NCI-H1694 (cell line): ENCODE measurements around the gene ATP5F1C.
"Not testable (repeated sequence)": the region's sequence is repeated elsewhere in the genome, so short reads cannot be mapped to it uniquely, and the experiment has no call there.

Experiments
- DNase-seq: peaks from one replicate; lab custom pipeline; 2025; lab: John Stamatoyannopoulos, UW

Gene ATP5F1C

DNA sequence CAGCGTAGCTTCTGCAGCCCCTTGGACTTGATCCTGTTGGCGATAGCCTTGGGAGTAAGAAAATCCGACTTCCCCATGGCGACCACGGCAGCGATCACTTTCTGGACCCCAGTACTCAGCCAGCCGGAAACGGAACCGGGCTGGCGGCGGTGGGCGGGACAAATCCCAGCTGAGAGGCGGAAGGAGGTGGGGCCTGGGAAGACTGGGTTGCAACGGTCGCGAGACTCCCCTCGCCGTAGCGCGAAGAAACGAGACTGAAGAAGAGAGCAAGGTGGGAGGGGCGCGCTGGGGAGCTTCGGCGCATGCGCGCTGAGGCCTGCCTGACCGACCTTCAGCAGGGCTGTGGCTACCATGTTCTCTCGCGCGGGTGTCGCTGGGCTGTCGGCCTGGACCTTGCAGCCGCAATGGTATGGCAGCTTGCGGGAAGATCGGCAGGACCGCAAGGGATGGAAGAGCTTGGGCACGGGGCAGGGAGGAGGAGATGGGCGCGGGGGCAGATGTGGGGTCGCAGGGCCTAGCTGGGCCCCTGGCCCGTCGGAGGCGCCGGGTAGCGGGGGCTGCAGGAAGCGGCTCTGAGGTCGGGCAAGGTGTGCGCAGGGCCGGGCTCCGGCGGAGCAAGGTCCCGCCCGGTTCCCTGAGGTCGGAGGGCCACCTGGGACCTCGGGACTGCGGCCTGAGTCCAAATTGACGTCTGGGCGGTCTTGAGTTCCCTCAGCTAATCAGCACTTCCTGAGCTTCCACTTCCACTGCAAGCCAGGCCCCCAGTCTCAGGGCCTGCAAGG lies at the start of gene ATP5F1C, which contains the start of gene KIN:
Gene ATP5F1C, plus strand, starts transcription at position 321 of the 782 bp plus-strand sequence. Its CDS starts 31 bp downstream, at position 352.
Gene KIN, minus strand, starts transcription at position 137 of the 782 bp plus-strand sequence. Its CDS starts 60 bp downstream, at position 77.
- peak; percentile 90 for DNase-seq

DNA sequence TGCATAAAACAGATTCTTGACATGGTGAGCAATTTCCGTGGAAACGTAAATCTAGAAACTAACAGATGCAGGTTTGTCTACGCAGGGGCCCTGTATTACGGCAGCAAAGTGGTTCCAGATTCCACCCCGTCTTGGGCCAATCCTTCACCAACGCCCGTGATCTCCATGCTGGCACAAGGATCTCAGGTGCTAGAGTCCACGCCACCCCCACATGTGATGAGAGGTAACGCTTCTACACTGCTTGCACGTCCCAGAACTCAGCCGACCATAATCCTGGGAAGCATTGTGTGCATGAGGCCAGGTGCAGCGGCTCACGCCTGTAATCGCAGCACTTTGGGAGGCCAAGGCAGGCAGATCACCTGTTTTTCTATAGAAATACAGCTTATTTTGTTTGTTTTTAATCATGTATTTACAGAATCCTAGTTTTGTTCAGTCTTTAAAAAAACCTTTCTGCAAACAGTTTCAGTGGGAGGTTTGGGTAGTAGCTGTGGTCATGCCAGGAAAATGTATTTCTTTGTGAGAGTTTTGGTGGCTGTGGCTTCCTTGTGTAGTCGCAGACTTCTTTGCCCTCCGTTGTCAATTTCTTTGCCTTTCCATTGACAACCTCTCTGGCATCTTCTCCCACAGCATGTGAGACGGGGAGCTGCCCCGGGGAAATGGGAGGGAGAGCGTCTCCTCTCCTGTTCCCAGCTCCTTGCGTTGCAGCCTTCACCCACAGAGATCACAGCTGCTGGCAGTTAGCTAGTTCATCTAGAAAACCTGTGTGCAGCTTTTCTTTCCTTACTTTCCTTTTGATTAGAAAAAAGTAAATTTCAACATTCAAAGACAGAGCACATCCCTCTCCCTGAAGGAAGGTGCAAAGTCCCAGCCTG lies 49.2 kb upstream of the ATP5F1C start:
- DNase-seq = no peak

DNA sequence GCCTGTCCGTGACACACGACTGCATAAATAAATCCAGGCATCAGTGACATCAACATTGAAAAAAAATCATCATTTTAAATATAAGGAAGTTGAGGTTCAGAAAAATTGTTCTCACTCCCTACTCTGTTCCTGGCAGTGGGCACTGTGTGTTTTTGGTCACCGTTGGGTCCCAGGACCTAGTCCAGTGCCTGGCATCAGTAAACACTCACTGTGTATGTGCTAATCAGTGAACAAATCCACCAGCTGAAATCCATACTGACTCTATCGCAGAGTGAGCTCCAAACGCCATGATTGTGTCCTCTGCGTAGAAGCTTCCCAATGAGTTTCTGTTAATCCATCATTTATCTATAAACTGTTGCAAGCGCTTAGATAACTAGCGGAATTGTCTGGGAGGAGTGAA lies 43.7 kb upstream of the ATP5F1C start:
- DNase-seq = no peak

GRCh38 chr10:7748637-7749036 lies 39.3 kb upstream of the ATP5F1C start:
- not testable (repeated sequence) for DNase-seq

- DNase-seq = no peak
Observed at GRCh38 chr10:7750222-7750621, 37.8 kb upstream of the ATP5F1C start.

GRCh38 chr10:7752251-7752650 lies 35.7 kb upstream of the ATP5F1C start:
- no peak for DNase-seq

DNA sequence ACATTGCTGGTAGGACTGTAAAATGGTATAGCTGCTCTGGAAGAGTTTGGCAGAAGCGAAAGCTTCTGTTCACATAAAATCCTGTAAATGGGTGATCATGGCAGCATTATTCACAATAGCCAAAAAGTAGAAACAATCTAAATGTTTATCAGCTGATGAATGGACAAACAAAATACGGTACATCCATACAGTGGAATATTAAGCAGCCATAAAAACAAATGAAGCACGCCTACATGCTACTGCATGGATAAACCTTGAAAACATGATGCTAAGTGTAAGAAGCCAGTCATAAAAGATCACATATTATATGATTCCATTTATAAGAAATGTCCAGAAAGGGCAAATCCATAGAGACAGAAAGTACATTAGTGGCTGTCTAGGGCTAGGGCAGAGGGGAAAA lies 32.9 kb upstream of the ATP5F1C start:
- no peak for DNase-seq

DNA sequence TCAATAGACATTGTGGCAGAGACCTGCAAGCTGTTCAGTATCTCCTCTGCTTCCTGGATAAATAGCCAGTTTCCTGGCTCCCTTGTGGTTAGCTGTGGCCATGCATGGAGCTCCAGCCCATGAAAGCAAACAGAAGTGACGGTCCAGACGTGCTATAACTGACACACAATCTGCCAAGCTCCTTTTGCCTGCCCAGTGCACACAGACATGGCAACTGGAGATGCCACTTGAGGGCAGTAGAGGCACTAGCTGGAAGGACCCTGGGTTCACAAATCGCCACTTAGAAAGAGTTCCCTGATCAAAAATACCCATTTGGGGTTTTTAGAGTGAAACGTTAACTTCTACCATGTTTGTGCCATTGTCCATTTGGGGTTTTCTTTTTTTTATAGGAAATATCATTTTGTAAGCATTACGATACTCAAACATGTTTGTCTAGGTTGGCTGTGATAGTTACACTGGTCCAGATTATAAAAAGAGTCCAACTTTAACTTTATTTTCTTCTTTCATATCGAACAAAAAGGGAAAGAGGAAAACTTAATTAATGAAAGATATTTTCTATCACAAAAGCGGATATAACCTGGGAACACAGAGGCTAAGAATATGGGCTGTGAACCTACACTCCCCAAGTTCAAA lies 31.5 kb upstream of the ATP5F1C start:
- DNase-seq = no peak

DNA sequence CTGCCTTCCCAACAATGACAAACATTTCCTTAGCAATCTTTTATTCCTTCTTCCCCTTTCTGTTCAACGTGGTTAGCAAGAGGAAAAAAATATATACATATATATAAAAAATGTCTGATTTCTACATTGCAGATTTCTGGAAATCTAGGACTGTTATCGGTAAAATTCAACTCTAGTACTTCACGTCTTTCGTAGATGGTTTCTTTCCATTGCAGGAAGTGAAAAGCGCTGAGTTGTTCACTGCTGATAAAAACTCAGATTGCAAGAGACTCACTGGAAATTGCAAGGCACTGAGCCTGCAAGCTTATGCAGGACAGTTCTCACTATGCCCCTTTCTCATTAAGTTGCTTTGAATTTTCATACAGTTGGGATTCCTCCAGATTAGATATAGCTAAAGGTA lies 24.0 kb upstream of the ATP5F1C start:
- no peak for DNase-seq

DNA sequence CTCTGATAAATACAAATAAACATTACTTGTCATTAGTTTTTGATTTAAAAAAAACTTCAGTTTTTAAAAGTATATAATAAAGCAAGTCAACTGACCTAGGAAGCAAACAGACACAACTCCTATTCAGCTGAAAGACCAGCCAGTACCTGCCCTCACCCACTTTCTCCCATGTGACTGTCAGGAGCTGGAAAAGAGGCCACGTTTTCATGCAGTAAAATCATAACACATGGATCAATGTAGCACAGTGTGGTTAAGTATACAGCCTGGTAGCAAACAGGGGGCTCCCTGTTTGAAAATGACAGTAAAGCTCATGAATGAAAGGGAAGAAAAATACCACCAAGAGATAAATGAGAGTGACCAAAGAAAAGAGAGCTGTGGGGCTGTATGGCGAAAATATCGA lies 21.7 kb upstream of the ATP5F1C start:
- no peak for DNase-seq

- no peak for DNase-seq
Observed at GRCh38 chr10:7767209-7767608, 20.8 kb upstream of the ATP5F1C start.

DNA sequence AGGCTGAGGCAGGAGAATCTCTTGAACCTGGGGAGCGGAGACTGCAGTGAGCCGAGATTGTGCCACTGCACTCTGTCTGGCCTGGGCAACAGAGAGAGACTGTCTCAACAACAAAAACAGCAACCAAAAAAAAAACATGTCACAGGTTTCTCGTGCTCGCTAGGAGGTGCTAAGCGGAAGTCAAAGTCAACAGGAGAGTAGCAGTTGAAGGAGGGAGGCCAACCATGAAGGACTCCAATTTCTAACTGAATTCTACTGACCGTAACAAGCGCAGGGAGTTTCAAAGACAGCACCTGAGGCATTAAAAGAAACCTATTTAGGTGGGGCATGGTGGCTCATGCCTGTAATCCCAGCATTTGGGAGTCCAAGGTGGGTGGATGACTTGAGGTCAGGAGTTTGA lies 19.6 kb upstream of the ATP5F1C start:
- no peak for DNase-seq

GRCh38 chr10:7773845-7774801 lies 13.9 kb upstream of the ATP5F1C start:
- no peak for DNase-seq

DNA sequence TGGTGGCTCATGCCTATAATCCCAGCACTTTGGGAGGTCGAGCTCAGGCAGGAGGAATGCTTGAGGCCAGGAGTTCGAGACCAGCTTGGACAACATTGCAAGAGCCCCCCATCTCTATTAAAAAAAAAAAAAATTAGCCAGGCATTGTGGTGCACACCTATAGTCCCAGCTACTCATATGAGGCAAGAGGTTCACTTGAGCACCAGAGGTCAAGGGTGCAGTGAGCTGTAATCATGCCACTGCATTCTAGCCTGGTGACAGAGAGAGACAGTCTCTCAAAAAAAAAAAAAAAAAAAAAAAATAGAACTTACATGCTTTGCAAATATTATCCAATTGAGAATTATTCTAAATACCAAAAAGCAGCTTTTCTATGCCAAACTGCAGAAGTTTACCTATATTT lies 11.2 kb upstream of the ATP5F1C start:
- DNase-seq = no peak

GRCh38 chr10:7782194-7782593 lies 5.8 kb upstream of the ATP5F1C start:
- DNase-seq = not testable (repeated sequence)

DNA sequence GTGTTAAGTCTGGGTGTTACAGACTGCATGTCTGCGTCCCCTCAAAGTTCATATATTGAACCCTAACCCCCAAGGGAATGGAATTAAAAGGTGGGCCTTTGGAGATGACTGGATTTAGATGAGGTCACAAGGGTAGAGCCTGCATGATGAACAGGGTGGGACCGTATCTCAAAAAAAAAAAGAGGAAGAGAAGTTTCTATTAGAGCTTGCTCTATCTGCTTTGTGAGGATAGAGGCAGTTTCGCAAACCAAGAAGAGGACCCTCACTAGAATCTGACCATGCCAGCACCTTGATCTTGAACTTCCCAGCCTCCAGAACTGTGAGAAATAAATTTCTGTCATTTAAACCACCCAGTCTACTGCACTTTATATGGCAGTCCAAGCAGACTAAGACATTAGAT lies 1.5 kb upstream of the ATP5F1C start:
- no peak for DNase-seq

GRCh38 chr10:7787150-7787856 lies 674 bp upstream of the ATP5F1C start:
- no peak for DNase-seq

DNA sequence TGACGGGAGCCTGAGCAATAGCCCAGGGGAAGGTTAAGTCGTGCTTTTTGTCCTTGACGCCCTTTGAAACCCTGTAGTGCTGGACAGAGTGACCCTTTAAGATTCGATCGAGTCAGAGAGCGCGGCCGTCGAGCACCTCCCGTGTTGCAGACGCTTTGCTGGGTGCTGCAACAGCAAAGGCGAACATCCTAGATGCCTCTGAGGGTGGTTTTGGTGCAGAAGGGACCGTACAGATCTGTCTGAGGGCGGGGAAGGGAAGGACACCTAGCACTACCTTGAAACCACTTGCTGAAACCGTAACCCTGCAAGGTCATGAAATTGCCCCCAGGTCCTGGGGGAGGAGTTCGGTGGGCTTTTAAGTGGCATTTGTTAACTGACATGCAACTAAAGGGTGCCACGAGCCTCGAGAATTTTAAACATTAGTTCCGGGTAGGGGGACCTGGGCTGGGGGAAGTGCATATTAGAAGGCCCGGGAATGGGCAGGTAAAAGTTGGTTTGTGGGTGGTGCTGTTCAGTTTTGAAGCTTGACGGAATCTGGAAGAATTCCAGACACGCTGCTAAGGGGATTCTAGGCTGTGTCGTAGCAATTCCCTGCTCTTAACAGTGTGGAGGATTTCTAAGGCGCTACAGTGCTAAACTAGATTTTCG lies 786 bp downstream of the ATP5F1C start:
- DNase-seq = no peak

DNA sequence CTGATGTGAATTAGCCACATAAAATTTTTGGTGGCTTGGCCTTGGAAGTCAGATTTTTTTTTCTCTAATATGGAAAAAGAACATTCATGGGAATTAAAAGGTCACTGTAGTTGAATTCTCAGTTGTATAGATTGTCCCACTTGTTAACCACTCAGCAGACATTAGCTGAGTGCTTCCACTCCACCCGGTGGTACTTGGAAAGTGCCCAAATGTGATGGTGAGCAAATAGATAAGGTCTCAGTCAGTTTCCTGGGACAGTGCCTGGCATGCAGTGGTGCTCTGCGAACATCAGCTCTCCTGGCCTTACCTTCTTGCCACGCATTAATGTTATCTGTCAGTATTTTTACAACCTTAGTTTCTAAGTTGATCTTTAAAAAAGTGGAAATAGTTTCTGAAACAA lies 1.4 kb downstream of the ATP5F1C start:
- no peak for DNase-seq

GRCh38 chr10:7792541-7792940 lies 4.6 kb downstream of the ATP5F1C start:
- no peak for DNase-seq
